HUES64 (cell line): ENCODE measurements around the gene CCDC92B.

Experiments used
- H3K27ac ChIP-seq: 2 replicates; pipeline ENCODE4 v1.7.0; 2013; ENCODE audit warnings: low read depth, low read length, inconsistent platforms
- H3K27me3 ChIP-seq: 2 replicates; pipeline ENCODE4 v1.6.1; 2013; ENCODE audit warnings: mild to moderate bottlenecking, low read length; ENCODE audit not compliant: insufficient read depth
- H3K36me3 ChIP-seq: 2 replicates; pipeline ENCODE4 v1.6.1; 2013; ENCODE audit warnings: mild to moderate bottlenecking, low read length; ENCODE audit not compliant: insufficient read depth
- H3K4me1 ChIP-seq: 2 replicates; pipeline ENCODE4 v1.6.1; 2013; ENCODE audit warnings: mild to moderate bottlenecking, low read length, moderate library complexity; ENCODE audit not compliant: insufficient read depth
- H3K4me3 ChIP-seq: 2 replicates; pipeline ENCODE4 v1.5.1; 2013; ENCODE audit warnings: mild to moderate bottlenecking, low read length, moderate library complexity
- H3K9ac ChIP-seq: 2 replicates; pipeline ENCODE4 v1.6.1; 2013; ENCODE audit warnings: mild to moderate bottlenecking, low read depth, low read length
- H3K9me3 ChIP-seq: 2 replicates; pipeline ENCODE4 v1.6.1; 2013; ENCODE audit warnings: low read depth, low read length; ENCODE audit not compliant: insufficient read depth
- WGBS: fragments of 150-250, 120-280 bp; methylation state at CpG from one replicate; pipeline ENCODE4 v1.1.7; 2013; ENCODE audit warnings: missing lambda C conversion rate; 5-methylcytosine and 5-hydroxymethylcytosine counted together

The CCDC92B gene

GRCh38 chr17:2692781-2693135, 56.7 kb downstream of the CCDC92B start:
- Histone ChIP-seq H3K4me1 (no peaks in the 10 kb centered on the region), H3K27me3 (no peaks in the 10 kb centered on the region), H3K27ac (no peak overlapping the region), H3K9me3 (no peaks in the 10 kb centered on the region), H3K36me3 (peaks cover 59% of the 10 kb centered on the region), H3K4me3 (no peak overlapping the region), H3K9ac (no peak overlapping the region)
- WGBS, result 95% methylated on average over 13 of the region's 14 CpGs

DNA sequence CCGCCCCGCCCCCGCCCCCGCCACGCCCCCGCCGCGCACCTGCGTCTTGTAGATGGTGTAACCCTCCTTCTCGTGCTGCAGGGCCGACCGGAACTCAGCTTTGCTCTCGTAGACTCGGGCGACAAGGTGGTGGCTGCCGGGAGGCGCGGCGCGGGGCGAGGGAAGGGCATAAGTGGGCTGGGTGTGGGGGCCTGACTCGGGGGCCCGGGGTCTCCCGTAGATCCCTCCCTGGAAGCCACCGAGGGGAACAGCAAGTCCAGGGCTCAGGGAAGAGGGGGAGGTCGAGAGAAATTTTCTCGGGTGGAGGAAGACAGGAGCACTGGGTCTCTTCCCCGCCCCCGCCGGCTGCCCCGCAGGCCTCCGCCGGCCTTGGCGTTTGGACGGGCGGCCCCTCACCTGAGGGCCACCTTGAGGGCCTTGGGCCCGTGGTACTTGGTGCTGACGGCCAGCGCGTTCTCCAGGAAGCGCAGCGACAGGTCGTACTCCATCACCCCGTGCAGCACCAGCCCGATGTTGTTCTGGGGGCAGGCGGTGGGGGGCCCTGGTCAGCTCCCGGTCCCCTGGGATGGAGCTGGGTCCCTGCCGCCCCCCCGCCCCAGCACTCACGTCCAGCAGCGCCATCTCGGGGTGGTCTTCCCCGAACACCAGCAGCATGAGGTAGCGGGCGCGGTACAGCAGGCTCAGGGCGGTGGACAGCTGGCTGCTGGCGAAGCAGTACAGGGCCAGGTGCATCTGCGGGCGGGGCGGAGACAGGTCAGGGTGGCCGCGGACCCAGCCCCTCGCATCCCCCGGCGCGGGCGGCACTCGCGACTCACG, 57.3 kb downstream of the CCDC92B start:
- Histone ChIP-seq H3K4me1 (no peaks in the 10 kb centered on the region), H3K9me3 (no peaks in the 10 kb centered on the region), H3K4me3 (no peak overlapping the region), H3K9ac (no peak overlapping the region), H3K27ac (no peak overlapping the region), H3K36me3 (peaks cover 54% of the 10 kb centered on the region), H3K27me3 (no peaks in the 10 kb centered on the region)
- WGBS, result 92% methylated on average over 71 of the region's 71 CpGs

DNA sequence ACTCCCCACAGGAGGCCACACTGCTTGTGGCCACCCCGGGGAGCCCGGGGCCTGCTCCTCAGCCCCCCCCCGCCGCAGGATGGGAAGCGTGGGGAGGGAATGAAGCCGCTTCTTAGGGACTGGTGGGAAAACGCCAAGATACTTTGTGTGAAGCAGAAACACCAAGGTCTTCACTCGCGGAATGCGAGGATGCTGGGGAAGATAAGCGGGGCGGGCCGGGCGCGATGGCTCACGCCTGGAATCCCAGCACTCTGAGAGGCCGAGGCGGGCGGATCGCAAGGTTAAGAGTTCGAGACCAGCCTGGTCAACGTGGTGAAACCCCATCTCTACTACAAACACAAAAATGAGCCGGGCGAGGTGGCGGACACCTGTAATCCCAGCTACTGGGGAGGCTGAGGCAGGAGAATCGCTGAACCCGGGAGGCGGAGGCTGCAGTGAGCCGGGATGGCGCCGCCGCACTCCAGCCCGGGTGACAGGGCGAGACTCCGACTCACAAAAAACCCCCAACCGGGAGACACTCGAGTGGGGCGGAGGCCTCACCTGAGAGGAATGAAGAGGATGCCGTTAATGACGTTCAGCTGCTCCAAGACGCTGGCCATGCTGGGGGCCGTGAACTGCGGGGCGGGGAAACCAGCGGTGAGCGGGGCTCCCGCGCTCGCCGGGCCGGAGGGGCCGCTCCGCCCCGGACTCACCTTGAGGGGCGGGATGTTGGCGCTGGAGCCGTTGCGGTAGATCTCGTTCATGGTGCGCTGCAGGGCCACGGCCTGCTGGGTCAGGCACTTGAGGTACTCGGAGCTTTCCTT, 58.2 kb downstream of the CCDC92B start:
- Histone ChIP-seq H3K9me3 (no peaks in the 10 kb centered on the region), H3K36me3 (peaks cover 49% of the 10 kb centered on the region), H3K9ac (no peak overlapping the region), H3K27me3 (no peaks in the 10 kb centered on the region), H3K4me1 (no peaks in the 10 kb centered on the region), H3K4me3 (no peak overlapping the region), H3K27ac (no peak overlapping the region)
- WGBS, result 96% methylated on average over 62 of the region's 62 CpGs

GRCh38 chr17:2690165-2691068, 59.0 kb downstream of the CCDC92B start:
- H3K36me3 ChIP-seq, result peaks cover 41% of the 10 kb centered on the region
- 93% methylated on average over 55 of the region's 55 CpGs for WGBS
- H3K9me3 ChIP-seq, result no peaks in the 10 kb centered on the region
- no peak overlapping the region for H3K27ac ChIP-seq
- no peak overlapping the region for H3K9ac ChIP-seq
- H3K4me1 ChIP-seq, result no peaks in the 10 kb centered on the region
- no peaks in the 10 kb centered on the region for H3K27me3 ChIP-seq
- no peak overlapping the region for H3K4me3 ChIP-seq

DNA sequence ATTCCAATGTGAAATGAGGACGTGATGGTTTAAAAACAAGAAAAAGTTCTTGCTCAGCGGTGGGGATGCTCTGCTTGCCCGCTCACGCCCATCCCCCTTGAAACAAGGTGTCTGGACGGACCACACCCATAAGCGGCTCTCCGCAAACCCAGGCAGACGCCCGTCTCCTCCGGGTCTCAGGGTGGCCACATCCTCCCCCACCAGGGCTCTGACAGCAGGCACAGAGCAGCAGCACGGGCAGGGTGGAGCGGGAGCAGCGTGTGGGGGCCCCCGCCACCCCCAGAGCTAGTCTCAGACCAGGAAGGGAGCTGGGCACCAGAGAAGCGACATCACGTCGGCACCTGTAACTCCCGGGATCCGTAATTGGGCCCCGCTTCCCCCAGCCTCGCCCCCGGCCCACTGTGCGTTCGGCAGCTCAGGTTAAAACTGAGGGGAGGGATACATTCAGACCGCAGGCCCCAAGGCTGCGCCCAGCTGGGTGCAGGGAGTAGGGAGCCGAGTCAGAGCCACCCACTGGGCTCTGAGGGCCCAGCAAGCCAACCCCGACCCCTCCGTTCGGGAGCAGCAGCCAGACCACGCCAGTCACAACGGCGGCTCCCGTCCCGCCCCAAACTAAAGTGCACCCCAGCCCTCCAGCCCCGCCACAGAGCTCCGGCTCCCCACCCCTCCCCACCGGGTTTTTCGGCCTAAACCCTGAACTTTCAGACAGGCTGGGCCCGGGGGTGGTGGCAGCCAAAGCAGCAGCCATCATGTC, 59.9 kb downstream of the CCDC92B start:
- Histone ChIP-seq H3K27me3 (no peaks in the 10 kb centered on the region), H3K9ac (no peak overlapping the region), H3K9me3 (no peaks in the 10 kb centered on the region), H3K4me3 (no peak overlapping the region), H3K36me3 (peaks cover 37% of the 10 kb centered on the region), H3K4me1 (no peaks in the 10 kb centered on the region), H3K27ac (peak overlapping the region; percentile 41; the same call in 1 of the 2 replicates)
- 89% methylated on average over 40 of the region's 40 CpGs for whole genome bisulfite sequencing

DNA sequence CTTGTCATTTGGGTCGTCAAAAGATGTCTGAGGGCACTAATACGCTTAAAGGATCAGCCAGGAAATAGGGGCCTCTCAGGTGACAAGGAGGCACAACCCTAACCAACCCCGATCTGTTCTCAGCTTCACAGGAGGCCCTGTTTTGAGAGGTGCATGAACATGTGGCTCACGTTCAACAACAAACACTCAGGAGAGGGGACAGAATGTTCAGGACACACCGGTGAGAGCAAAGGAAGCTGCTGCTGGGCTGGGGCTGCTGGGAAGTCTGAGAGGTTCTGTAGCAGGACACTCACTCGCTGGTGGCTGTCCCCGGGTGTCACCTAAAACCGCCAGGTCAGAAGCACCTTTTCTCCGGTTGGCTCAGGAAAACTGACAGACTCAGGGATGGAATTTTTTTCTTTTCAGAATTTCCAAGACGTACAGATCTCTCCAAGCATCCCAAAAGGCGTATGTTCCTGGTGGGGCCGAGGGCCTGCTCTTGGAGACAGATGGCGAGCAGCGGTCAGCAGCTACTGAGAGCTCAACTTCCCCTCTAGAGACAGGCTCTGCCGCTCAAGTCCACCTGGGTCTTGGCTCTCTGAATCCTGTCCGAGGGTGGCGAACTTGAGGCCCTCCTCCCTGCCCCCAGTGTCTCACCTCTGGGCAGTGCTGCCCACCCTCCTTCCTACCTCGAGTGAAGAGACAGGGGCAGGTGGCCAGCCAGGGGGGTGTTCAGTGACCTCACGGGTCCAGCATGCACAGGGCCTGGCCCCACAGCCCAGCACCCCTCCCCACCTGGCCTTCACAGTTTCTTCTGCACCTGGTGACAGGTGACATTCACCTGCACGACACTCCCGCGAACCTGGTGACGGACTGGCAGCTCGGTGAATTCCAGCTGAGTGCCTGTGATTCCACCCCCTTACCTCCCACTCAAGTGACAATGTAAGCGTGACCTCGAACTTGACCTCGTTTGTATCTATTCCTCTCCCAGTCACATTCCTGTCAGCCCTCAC, 60.8 kb downstream of the CCDC92B start:
- no peaks in the 10 kb centered on the region for H3K4me1 ChIP-seq
- no peak overlapping the region for H3K4me3 ChIP-seq
- peaks cover 36% of the 10 kb centered on the region for H3K36me3 ChIP-seq
- H3K9me3 ChIP-seq, result no peaks in the 10 kb centered on the region
- H3K27ac ChIP-seq, result no peak overlapping the region; the same call in 1 of the 2 replicates
- WGBS, result 82% methylated on average over 27 of the region's 27 CpGs
- H3K27me3 ChIP-seq, result no peaks in the 10 kb centered on the region
- no peak overlapping the region for H3K9ac ChIP-seq

DNA sequence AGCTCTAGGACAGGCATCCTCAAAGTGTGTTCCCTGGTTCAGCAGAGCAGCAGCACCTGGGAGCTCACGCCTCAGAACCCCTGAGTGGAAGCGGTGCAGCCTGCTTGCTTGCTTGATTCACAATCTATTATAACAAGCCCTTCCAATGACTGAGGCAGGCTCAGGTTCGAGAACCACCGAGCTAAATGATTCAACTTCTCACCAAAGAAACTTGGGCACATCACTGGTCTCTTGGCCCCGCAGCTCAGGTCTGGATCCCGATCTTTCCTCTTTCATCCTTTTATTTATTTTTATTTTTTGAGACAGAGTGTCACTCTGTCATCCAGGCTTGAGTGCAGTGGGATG, 62.4 kb downstream of the CCDC92B start:
- Histone ChIP-seq H3K36me3 (peaks cover 41% of the 10 kb centered on the region), H3K27me3 (no peaks in the 10 kb centered on the region), H3K9me3 (no peaks in the 10 kb centered on the region), H3K27ac (no peak overlapping the region), H3K4me3 (no peak overlapping the region), H3K4me1 (no peaks in the 10 kb centered on the region), H3K9ac (no peak overlapping the region; the same call in 1 of the 2 replicates)
- 94% methylated on average over 6 of the region's 6 CpGs for WGBS

DNA sequence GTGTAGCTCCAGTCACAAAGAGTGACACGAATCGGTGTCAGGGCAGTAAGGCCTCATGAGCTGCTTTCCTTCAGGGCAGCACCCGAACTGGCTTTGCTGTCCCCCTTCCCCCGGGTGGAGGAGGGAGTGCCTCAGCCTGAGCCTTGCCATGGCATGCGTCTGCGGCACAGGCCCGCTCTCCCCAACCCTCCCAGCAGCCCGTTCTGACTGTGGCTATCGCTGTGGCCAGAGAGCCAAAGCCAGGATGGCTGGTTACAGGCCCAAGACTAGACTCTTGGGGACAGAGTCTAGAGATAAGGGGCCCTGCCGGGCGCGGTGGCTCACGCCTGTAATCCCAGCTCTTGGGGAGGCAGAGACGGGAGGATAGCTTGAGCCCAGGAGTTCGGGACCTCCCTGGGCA, 63.8 kb downstream of the CCDC92B start:
- Histone ChIP-seq H3K27me3 (no peaks in the 10 kb centered on the region), H3K36me3 (peaks cover 44% of the 10 kb centered on the region), H3K27ac (no peak overlapping the region), H3K9ac (no peak overlapping the region), H3K4me1 (no peaks in the 10 kb centered on the region), H3K9me3 (no peaks in the 10 kb centered on the region), H3K4me3 (no peak overlapping the region)
- 91% methylated on average over 15 of the region's 15 CpGs for WGBS

GRCh38 chr17:2684549-2684948, 64.9 kb downstream of the CCDC92B start:
- 94% methylated on average over 16 of the region's 18 CpGs for WGBS
- Histone ChIP-seq H3K9me3 (no peaks in the 10 kb centered on the region), H3K36me3 (peaks cover 51% of the 10 kb centered on the region), H3K27ac (no peak overlapping the region), H3K4me1 (no peaks in the 10 kb centered on the region), H3K4me3 (no peak overlapping the region), H3K27me3 (no peaks in the 10 kb centered on the region), H3K9ac (no peak overlapping the region)

- Histone ChIP-seq H3K27me3 (no peaks in the 10 kb centered on the region), H3K4me1 (no peaks in the 10 kb centered on the region), H3K27ac (no peak overlapping the region), H3K4me3 (no peak overlapping the region), H3K9me3 (no peaks in the 10 kb centered on the region), H3K36me3 (peaks cover 57% of the 10 kb centered on the region), H3K9ac (no peak overlapping the region)
- 96% methylated on average over 8 of the region's 8 CpGs for WGBS
Measured at GRCh38 chr17:2683912-2684311, 65.5 kb downstream of the CCDC92B start.
